Measurements from ENCODE around the gene MMEL1. TPM values are rescaled to one million over a fixed set of nuclear protein-coding genes. Genes with fewer than 3 reads are reported as not detected.

Gene MMEL1
- total RNA-seq, 2 donors from 2014 or later, result not detected

- TF ChIP-seq CTCF (IDR thresholded peaks at IDR 0.05), result no peak
Observed at GRCh38 chr1:2642131-2642559, 9.3 kb upstream of the MMEL1 start.

GRCh38 chr1:2641381-2642130 lies 8.7 kb upstream of the MMEL1 start:
- ATAC-seq (ENCODE audit: insufficient number of reproducible peaks, low FRiP score, low read depth) (no peak), DNase-seq (ENCODE audit: low spot score) (no peak)
- H3K27me3 ChIP-seq (replicated peaks; ENCODE audit: insufficient read depth), result no peaks in the 10 kb centered on the region
- H3K4me3 ChIP-seq, result peak overlapping the region; percentile 99
- H3K27ac ChIP-seq, result no peak overlapping the region
- H3K9me3 ChIP-seq, result peaks cover 8% of the 10 kb centered on the region
- no peak for TF ChIP-seq CTCF (IDR thresholded peaks at IDR 0.05)
- no peaks in the 10 kb centered on the region for H3K36me3 ChIP-seq
- H3K4me1 ChIP-seq (ENCODE audit: control insufficient read depth in 1 of 2, low read depth in 2 of 2), result peaks cover 8 to 20% of the 10 kb centered on the region in 2 donors

More at GRCh38 chr1:2642131-2642559, 9.3 kb upstream of the MMEL1 start:
- Histone ChIP-seq H3K27ac (peak overlapping the region in 1 of 2 donors; percentile 52), H3K9me3 (peaks cover 11% of the 10 kb centered on the region), H3K4me1 (ENCODE audit: control insufficient read depth in 1 of 2, low read depth in 2 of 2) (peaks cover 8 to 20% of the 10 kb centered on the region in 2 donors), H3K27me3 (replicated peaks; ENCODE audit: insufficient read depth) (no peaks in the 10 kb centered on the region), H3K4me3 (peak overlapping the region; percentile 99), H3K36me3 (no peaks in the 10 kb centered on the region)
- DNase-seq (ENCODE audit: low spot score) (no peak), ATAC-seq (ENCODE audit: insufficient number of reproducible peaks, low FRiP score, low read depth) (no peak)

- ATAC-seq (ENCODE audit: insufficient number of reproducible peaks, low FRiP score, low read depth) (no peak), DNase-seq (ENCODE audit: low spot score) (no peak)
- peaks cover 3% of the 10 kb centered on the region for H3K9me3 ChIP-seq
- no peak overlapping the region for H3K27ac ChIP-seq
- H3K4me1 ChIP-seq (ENCODE audit: control insufficient read depth in 1 of 2, low read depth in 2 of 2), result peaks cover 8 to 20% of the 10 kb centered on the region in 2 donors
- no peaks in the 10 kb centered on the region for H3K27me3 ChIP-seq (replicated peaks; ENCODE audit: insufficient read depth)
- TF ChIP-seq CTCF (IDR thresholded peaks at IDR 0.05), result no peak
- H3K36me3 ChIP-seq, result no peaks in the 10 kb centered on the region
- H3K4me3 ChIP-seq, result no peak overlapping the region
Observed at GRCh38 chr1:2640626-2641025, 7.8 kb upstream of the MMEL1 start.

GRCh38 chr1:2639607-2640521 lies 7.0 kb upstream of the MMEL1 start:
- DNase-seq (ENCODE audit: low spot score), result no peak
- no peak for TF ChIP-seq CTCF (IDR thresholded peaks at IDR 0.05)
- Histone ChIP-seq H3K4me3 (no peak overlapping the region), H3K27ac (no peak overlapping the region), H3K36me3 (no peaks in the 10 kb centered on the region), H3K27me3 (replicated peaks; ENCODE audit: insufficient read depth) (no peaks in the 10 kb centered on the region), H3K9me3 (peaks cover 3% of the 10 kb centered on the region), H3K4me1 (ENCODE audit: control insufficient read depth in 1 of 2, low read depth in 2 of 2) (peaks cover 8 to 20% of the 10 kb centered on the region in 2 donors)
- ATAC-seq (ENCODE audit: insufficient number of reproducible peaks, low FRiP score, low read depth), result no peak

GRCh38 chr1:2639203-2639602 lies 6.4 kb upstream of the MMEL1 start:
- H3K36me3 ChIP-seq, result no peaks in the 10 kb centered on the region
- TF ChIP-seq CTCF (IDR thresholded peaks at IDR 0.05), result no peak
- DNase-seq (ENCODE audit: low spot score), result no peak
- ATAC-seq (ENCODE audit: insufficient number of reproducible peaks, low FRiP score, low read depth), result no peak
- no peaks in the 10 kb centered on the region for H3K27me3 ChIP-seq (replicated peaks; ENCODE audit: insufficient read depth)
- H3K4me1 ChIP-seq (ENCODE audit: control insufficient read depth in 1 of 2, low read depth in 2 of 2), result peaks cover 8 to 20% of the 10 kb centered on the region in 2 donors
- no peak overlapping the region for H3K27ac ChIP-seq
- no peak overlapping the region for H3K4me3 ChIP-seq
- H3K9me3 ChIP-seq, result peaks cover 3% of the 10 kb centered on the region

Data from thoracic aorta (tissue), 2 donors.